HepG2 (cell line): Measurements from ENCODE around the gene LRP10. TPM values are rescaled to one million over a fixed set of nuclear protein-coding genes. Genes with fewer than 3 reads are reported as not detected.

Experiments
- ELF1 ChIP-seq: sonication (generic); formaldehyde crosslinking; IDR thresholded peaks from 2 replicates; pipeline ENCODE4 v1.4.0; 2020; ENCODE audit warnings: missing genetic modification reagents
- HES4 ChIP-seq: sonication (generic); formaldehyde crosslinking; IDR thresholded peaks from 2 replicates; pipeline ENCODE4 v1.9.0; 2021; ENCODE audit warnings: mild to moderate bottlenecking, missing genetic modification reagents, borderline replicate concordance
- HNRNPK ChIP-seq: fragments of 200-400 bp; formaldehyde crosslinking; IDR thresholded peaks from 2 replicates; pipeline ENCODE4 v1.6.1; 2018; ENCODE audit warnings: low read length, low read depth, moderate library complexity, mild to moderate bottlenecking; ENCODE audit not compliant: poor library complexity, severe bottlenecking
- MED1 ChIP-seq: sonication (generic); formaldehyde crosslinking; IDR thresholded peaks from 2 replicates; pipeline ENCODE4 v1.4.0; 2020; ENCODE audit warnings: missing genetic modification reagents
- NR2F1 ChIP-seq, 2 experiments: fragments of 450-650 bp in 1 of 2; formaldehyde crosslinking in 1 of 2; IDR thresholded peaks; 2 replicates each; pipeline versions ENCODE4 v1.5.0 to v1.6.1; 2016 to 2020; ENCODE audit warnings: mild to moderate bottlenecking in 1 of 2, missing compliant biosample characterization in 1 of 2, missing genetic modification reagents in 1 of 2, moderate library complexity in 1 of 2
- PCBP1 ChIP-seq: fragments of 200-400 bp; formaldehyde crosslinking; IDR thresholded peaks from 2 replicates; pipeline ENCODE4 v1.6.1; 2017; ENCODE audit warnings: mild to moderate bottlenecking, low read depth, low read length, borderline replicate concordance
- SIN3B ChIP-seq: fragments of 150-350 bp; IDR thresholded peaks from 2 replicates; pipeline ENCODE4 v1.6.1; 2014; ENCODE audit warnings: low read length
- SYNCRIP ChIP-seq: fragments of 200-400 bp; formaldehyde crosslinking; IDR thresholded peaks from 2 replicates; pipeline ENCODE4 v1.6.1; 2018; ENCODE audit warnings: mild to moderate bottlenecking, low read depth, low read length; ENCODE audit not compliant: insufficient read depth
- TAF1 ChIP-seq: sonication (generic); formaldehyde crosslinking; IDR thresholded peaks from 2 replicates; pipeline ENCODE4 v1.4.0; 2020; ENCODE audit warnings: missing genetic modification reagents
- ZBTB20 ChIP-seq: sonication (generic); formaldehyde crosslinking; IDR thresholded peaks from 2 replicates; pipeline ENCODE4 v1.8.1; 2023; ENCODE audit warnings: missing genetic modification reagents, low read depth, mild to moderate bottlenecking, borderline replicate concordance
- ZNF513 ChIP-seq: sonication (generic); formaldehyde crosslinking; conservative IDR thresholded peaks from 2 replicates; pipeline ENCODE4 v1.5.0; 2020; ENCODE audit warnings: missing genetic modification reagents
- ZNF549 ChIP-seq: sonication (generic); formaldehyde crosslinking; IDR thresholded peaks from 2 replicates; pipeline ENCODE4 v1.5.0; 2020; ENCODE audit warnings: missing genetic modification reagents
- ZNF776 ChIP-seq: sonication (generic); formaldehyde crosslinking; IDR thresholded peaks from 2 replicates; pipeline ENCODE4 v1.4.0; 2020; ENCODE audit warnings: mild to moderate bottlenecking, missing genetic modification reagents
- ZNF777 ChIP-seq: sonication (generic); formaldehyde crosslinking; IDR thresholded peaks from 2 replicates; pipeline ENCODE4 v1.4.0; 2020; ENCODE audit warnings: missing genetic modification reagents
- ZNF839 ChIP-seq: sonication (generic); formaldehyde crosslinking; IDR thresholded peaks from 2 replicates; pipeline ENCODE4 v1.4.0; 2020; ENCODE audit warnings: missing genetic modification reagents, mild to moderate bottlenecking, borderline replicate concordance
- ZSCAN25 ChIP-seq: sonication (generic); formaldehyde crosslinking; IDR thresholded peaks from 2 replicates; pipeline ENCODE4 v1.8.0; 2022; ENCODE audit warnings: mild to moderate bottlenecking, missing genetic modification reagents
- ZSCAN31 ChIP-seq: sonication (generic); formaldehyde crosslinking; IDR thresholded peaks from 2 replicates; pipeline ENCODE4 v1.5.0; 2020; ENCODE audit warnings: low read depth, mild to moderate bottlenecking, missing genetic modification reagents
- polyA plus RNA-seq, 8 experiments: library from polyadenylated mRNA; depleted of rRNA in 3 of 8; stranded (reverse) in 7 of 8; unstranded in 1 of 8; fragments of >200 nt; fragmentation: Illumina TruSeq in 4 of 8; extraction: Trizol in 4 of 8; gene quantifications; 2 replicates each; pipeline versions ENCODE4 v1.2.1 to v1.2.3, GENCODE V29; 2011 to 2016; ENCODE audit warnings: low read depth in 4 of 8, missing spikeins in 1 of 8, mixed read lengths in 1 of 8; ENCODE audit not compliant: insufficient read depth in 1 of 8
- total RNA-seq, 5 experiments: library from RNA; depleted of rRNA; stranded (reverse); fragments of >200 nt; fragmentation: Illumina TruSeq; extraction: Trizol; gene quantifications; 2 replicates each; pipeline ENCODE4 v1.2.3, GENCODE V29; 2016; ENCODE audit warnings: low read depth in 1 of 5
- TF ChIP-seq, protein P1 (sequence below), 2 experiments: fragments of 450-650 bp in 1 of 2; sonication (generic) in 1 of 2; formaldehyde crosslinking in 1 of 2; IDR thresholded peaks; 2 replicates each; pipeline versions ENCODE4 v1.6.1 to v1.8.0; 2016 to 2022; ENCODE audit warnings: antibody characterized with exemption in 1 of 2, mild to moderate bottlenecking in 1 of 2, missing genetic modification reagents in 1 of 2

Gene LRP10
- total and polyA plus RNA-seq, 2 of the 13 experiments (the other 11 are each of a cell fraction or from before 2014, with no cell fraction given), result 16.9 to 45.2 TPM

- TF ChIP-seq, protein P1, sequence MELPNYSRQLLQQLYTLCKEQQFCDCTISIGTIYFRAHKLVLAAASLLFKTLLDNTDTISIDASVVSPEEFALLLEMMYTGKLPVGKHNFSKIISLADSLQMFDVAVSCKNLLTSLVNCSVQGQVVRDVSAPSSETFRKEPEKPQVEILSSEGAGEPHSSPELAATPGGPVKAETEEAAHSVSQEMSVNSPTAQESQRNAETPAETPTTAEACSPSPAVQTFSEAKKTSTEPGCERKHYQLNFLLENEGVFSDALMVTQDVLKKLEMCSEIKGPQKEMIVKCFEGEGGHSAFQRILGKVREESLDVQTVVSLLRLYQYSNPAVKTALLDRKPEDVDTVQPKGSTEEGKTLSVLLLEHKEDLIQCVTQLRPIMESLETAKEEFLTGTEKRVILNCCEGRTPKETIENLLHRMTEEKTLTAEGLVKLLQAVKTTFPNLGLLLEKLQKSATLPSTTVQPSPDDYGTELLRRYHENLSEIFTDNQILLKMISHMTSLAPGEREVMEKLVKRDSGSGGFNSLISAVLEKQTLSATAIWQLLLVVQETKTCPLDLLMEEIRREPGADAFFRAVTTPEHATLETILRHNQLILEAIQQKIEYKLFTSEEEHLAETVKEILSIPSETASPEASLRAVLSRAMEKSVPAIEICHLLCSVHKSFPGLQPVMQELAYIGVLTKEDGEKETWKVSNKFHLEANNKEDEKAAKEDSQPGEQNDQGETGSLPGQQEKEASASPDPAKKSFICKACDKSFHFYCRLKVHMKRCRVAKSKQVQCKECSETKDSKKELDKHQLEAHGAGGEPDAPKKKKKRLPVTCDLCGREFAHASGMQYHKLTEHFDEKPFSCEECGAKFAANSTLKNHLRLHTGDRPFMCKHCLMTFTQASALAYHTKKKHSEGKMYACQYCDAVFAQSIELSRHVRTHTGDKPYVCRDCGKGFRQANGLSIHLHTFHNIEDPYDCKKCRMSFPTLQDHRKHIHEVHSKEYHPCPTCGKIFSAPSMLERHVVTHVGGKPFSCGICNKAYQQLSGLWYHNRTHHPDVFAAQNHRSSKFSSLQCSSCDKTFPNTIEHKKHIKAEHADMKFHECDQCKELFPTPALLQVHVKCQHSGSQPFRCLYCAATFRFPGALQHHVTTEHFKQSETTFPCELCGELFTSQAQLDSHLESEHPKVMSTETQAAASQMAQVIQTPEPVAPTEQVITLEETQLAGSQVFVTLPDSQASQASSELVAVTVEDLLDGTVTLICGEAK (IDR thresholded peaks at IDR 0.05), result no peak
- TF ChIP-seq, protein P1 (CRISPR knock-in tag; IDR thresholded peaks at IDR 0.05), result no peak
- no peak for TF ChIP-seq ZSCAN31 (CRISPR knock-in tag)
- TF ChIP-seq HES4 (CRISPR knock-in tag), result no peak
- no peak for TF ChIP-seq ZNF513 (CRISPR knock-in tag)
- TF ChIP-seq SIN3B, result no peak
- 0 out of 2 replicates have a peak, but pooled peaks have one; percentile 18 for TF ChIP-seq ZSCAN25
- TF ChIP-seq ZNF776 (CRISPR knock-in tag), result no peak
- TF ChIP-seq MED1, result no peak
- no peak for TF ChIP-seq ZNF777 (CRISPR knock-in tag)
- TF ChIP-seq TAF1, result no peak
- no peak for TF ChIP-seq SYNCRIP
- TF ChIP-seq ZNF839, result 0 out of 2 replicates have a peak, but pooled peaks have one; percentile 63
- TF ChIP-seq ZNF549 (CRISPR knock-in tag), result no peak
- TF ChIP-seq HNRNPK, result no peak
- TF ChIP-seq PCBP1, result no peak
- 0 out of 2 replicates have a peak, but pooled peaks have one; percentile 36 for TF ChIP-seq ZBTB20 (CRISPR knock-in tag)
- TF ChIP-seq NR2F1 (CRISPR knock-in tag; IDR thresholded peaks at IDR 0.05), result no peak
- no peak; the same call in 1 of the 2 replicates for TF ChIP-seq ELF1 (CRISPR knock-in tag)
Measured at GRCh38 chr14:22836301-22837113, 35.0 kb upstream of the LRP10 start, which contains the start of gene MMP14 (continued).
